ENCODE results near the gene NDUFS6.

NDUFS6 gene

DNA sequence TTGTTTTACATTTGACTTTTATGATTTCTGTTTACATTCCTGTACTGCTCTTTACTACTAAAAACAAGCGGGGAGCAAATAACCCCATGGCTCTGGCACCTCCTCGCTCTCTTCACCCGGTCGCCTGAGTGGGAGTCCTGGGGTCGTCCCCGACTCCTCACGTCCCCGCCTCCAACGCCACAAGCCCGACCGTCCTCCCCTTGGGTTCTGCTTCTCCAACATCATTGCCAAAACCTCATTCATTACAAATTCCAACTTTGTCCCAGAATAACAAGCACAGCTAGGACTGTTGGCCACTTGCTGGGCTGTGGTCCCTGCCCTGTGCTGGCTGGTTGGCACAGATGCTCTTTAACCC, 36.6 kb upstream of the NDUFS6 start:
- TF ChIP-seq GABPA (IDR thresholded peaks at IDR 0.05; ENCODE audit: low read depth) (no peak), SPI1 (IDR thresholded peaks at IDR 0.05; ENCODE audit: borderline replicate concordance, low read depth) (no peak), POLR2AphosphoS5 (IDR thresholded peaks at IDR 0.05; ENCODE audit: low read depth) (no peak)
- TF ChIP-seq, protein P1, sequence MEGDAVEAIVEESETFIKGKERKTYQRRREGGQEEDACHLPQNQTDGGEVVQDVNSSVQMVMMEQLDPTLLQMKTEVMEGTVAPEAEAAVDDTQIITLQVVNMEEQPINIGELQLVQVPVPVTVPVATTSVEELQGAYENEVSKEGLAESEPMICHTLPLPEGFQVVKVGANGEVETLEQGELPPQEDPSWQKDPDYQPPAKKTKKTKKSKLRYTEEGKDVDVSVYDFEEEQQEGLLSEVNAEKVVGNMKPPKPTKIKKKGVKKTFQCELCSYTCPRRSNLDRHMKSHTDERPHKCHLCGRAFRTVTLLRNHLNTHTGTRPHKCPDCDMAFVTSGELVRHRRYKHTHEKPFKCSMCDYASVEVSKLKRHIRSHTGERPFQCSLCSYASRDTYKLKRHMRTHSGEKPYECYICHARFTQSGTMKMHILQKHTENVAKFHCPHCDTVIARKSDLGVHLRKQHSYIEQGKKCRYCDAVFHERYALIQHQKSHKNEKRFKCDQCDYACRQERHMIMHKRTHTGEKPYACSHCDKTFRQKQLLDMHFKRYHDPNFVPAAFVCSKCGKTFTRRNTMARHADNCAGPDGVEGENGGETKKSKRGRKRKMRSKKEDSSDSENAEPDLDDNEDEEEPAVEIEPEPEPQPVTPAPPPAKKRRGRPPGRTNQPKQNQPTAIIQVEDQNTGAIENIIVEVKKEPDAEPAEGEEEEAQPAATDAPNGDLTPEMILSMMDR (IDR thresholded peaks at IDR 0.05; ENCODE audit: insufficient read depth, low read length), result no peak
- TF ChIP-seq, protein P2, sequence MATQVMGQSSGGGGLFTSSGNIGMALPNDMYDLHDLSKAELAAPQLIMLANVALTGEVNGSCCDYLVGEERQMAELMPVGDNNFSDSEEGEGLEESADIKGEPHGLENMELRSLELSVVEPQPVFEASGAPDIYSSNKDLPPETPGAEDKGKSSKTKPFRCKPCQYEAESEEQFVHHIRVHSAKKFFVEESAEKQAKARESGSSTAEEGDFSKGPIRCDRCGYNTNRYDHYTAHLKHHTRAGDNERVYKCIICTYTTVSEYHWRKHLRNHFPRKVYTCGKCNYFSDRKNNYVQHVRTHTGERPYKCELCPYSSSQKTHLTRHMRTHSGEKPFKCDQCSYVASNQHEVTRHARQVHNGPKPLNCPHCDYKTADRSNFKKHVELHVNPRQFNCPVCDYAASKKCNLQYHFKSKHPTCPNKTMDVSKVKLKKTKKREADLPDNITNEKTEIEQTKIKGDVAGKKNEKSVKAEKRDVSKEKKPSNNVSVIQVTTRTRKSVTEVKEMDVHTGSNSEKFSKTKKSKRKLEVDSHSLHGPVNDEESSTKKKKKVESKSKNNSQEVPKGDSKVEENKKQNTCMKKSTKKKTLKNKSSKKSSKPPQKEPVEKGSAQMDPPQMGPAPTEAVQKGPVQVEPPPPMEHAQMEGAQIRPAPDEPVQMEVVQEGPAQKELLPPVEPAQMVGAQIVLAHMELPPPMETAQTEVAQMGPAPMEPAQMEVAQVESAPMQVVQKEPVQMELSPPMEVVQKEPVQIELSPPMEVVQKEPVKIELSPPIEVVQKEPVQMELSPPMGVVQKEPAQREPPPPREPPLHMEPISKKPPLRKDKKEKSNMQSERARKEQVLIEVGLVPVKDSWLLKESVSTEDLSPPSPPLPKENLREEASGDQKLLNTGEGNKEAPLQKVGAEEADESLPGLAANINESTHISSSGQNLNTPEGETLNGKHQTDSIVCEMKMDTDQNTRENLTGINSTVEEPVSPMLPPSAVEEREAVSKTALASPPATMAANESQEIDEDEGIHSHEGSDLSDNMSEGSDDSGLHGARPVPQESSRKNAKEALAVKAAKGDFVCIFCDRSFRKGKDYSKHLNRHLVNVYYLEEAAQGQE (IDR thresholded peaks at IDR 0.05; ENCODE audit: insufficient replicate concordance, low read depth), result no peak
- DNase-seq (ENCODE audit: low read depth in 1 of 2, low spot score in 1 of 2), result no peak
- H3K27me3 ChIP-seq (ENCODE audit: insufficient read depth, poor library complexity, severe bottlenecking), result peaks cover 2% of the 10 kb centered on the region
- H3K27ac ChIP-seq (replicated peaks), result no peak overlapping the region
- no peak overlapping the region for H3K4me3 ChIP-seq (replicated peaks; ENCODE audit: insufficient read depth, low read length)

DNA sequence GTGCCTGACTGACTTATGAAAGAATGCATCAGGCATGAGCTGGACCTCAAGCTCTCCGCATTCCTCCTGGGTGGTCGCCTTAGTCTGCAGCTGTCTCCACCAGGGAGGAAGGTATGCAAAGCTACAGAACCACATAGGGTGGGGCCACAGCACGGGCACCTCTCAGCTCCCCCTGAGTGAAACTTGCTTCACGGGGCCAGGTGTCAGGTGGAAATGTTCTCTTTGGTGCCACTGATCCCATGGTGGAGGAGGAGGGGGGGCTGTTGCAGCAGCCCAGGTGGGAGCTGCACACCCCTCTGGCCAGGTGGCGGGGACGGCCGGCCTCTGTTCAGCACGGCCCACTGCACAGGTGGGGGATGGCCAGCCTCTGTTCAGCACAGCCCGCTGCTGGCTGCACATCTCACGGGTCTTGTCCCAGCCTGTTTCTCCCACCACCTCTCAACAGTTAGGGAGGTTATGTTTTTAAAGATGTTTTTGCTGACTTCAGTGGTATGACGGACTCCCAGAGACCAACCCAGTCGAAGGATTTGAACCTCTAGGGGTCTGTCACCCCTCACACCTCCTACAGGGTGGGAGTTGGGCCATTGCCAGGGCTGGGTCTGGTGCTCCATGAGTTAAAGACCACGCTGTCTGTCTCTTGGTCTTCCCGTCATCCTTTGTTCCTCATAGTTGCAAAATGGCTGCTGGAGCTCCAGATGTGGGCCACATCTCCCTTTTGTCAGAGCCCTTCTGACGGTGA, 35.9 kb upstream of the NDUFS6 start:
- no peak overlapping the region for H3K27ac ChIP-seq (replicated peaks)
- H3K4me3 ChIP-seq (replicated peaks; ENCODE audit: insufficient read depth, low read length), result no peak overlapping the region
- DNase-seq (ENCODE audit: low read depth in 1 of 2, low spot score in 1 of 2), result no peak
- H3K27me3 ChIP-seq (ENCODE audit: insufficient read depth, poor library complexity, severe bottlenecking), result peaks cover 2% of the 10 kb centered on the region
- no peak for TF ChIP-seq GABPA (IDR thresholded peaks at IDR 0.05; ENCODE audit: low read depth)
- no peak for TF ChIP-seq SPI1 (IDR thresholded peaks at IDR 0.05; ENCODE audit: borderline replicate concordance, low read depth)
- TF ChIP-seq, protein P2 (IDR thresholded peaks at IDR 0.05; ENCODE audit: insufficient replicate concordance, low read depth), result no peak
- TF ChIP-seq, protein P1 (IDR thresholded peaks at IDR 0.05; ENCODE audit: insufficient read depth, low read length), result no peak
- TF ChIP-seq POLR2AphosphoS5 (IDR thresholded peaks at IDR 0.05; ENCODE audit: low read depth), result no peak

DNA sequence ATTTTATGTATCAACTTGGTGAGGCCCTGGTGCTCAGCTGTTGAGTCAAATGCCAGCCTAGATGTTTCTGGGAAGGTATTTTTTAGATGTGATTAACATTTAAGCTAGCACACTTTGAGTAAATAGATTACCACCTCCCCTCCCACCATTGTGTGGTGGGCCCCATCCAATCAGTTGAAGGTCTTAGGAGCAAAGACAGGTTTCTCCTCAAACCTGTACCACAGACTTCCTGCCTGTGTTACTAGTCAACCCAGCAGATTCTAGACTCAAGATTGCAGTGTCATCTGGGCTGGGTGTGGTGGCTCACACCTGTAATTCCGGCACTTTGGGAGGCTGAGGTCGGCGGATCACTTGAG, 35.3 kb upstream of the NDUFS6 start:
- Histone ChIP-seq H3K27me3 (ENCODE audit: insufficient read depth, poor library complexity, severe bottlenecking) (peaks cover 2% of the 10 kb centered on the region), H3K4me3 (replicated peaks; ENCODE audit: insufficient read depth, low read length) (no peak overlapping the region), H3K27ac (replicated peaks) (no peak overlapping the region)
- DNase-seq (ENCODE audit: low read depth in 1 of 2, low spot score in 1 of 2), result no peak
- TF ChIP-seq, protein P1 (IDR thresholded peaks at IDR 0.05; ENCODE audit: insufficient read depth, low read length), result no peak

Measured in HL-60 (cell line).